Keratinocyte (primary cell): ENCODE results near the gene TLR4. TPM values are rescaled to one million over a fixed set of nuclear protein-coding genes. Genes with fewer than 3 reads are reported as not detected.

ENCODE experiments used
- DNase-seq: peaks from one replicate; pipeline ENCODE4 v3.0.0-alpha.2; 2011; ENCODE audit warnings: low read depth, missing footprints, low spot score
- FAIRE-seq: peaks from 2 replicates; lab custom pipeline; 2011; peaks lifted over from hg19 to GRCh38; lab: Jason Lieb, UNC
- H2AFZ ChIP-seq: 2 replicates; pipeline ENCODE4 v1.6.0; 2012; ENCODE audit warnings: low read length, control low read depth, inconsistent platforms; ENCODE audit not compliant: control insufficient read depth
- H3K27ac ChIP-seq: 2 replicates; pipeline ENCODE4 v1.5.1; 2011; ENCODE audit warnings: low read length; ENCODE audit not compliant: control insufficient read depth, insufficient read depth
- H3K27me3 ChIP-seq: 3 replicates; pipeline ENCODE4 v1.6.0; 2011; ENCODE audit warnings: low read length; ENCODE audit not compliant: control insufficient read depth, insufficient read depth; ENCODE audit errors: extremely low read depth
- H3K36me3 ChIP-seq, 2 experiments: 2 replicates in 1 of 2; 3 replicates in 1 of 2; pipeline ENCODE4 v1.5.1; 2011; ENCODE audit warnings: low read length in 2 of 2, mild to moderate bottlenecking in 1 of 2; ENCODE audit not compliant: control insufficient read depth in 2 of 2, insufficient read depth in 2 of 2; ENCODE audit errors: extremely low read depth in 1 of 2
- H3K4me1 ChIP-seq: 3 replicates; pipeline ENCODE4 v1.5.1; 2011; ENCODE audit warnings: low read length; ENCODE audit not compliant: control insufficient read depth, insufficient read depth; ENCODE audit errors: extremely low read depth
- H3K4me2 ChIP-seq: 3 replicates; pipeline ENCODE4 v1.6.0; 2011; ENCODE audit warnings: low read depth, low read length; ENCODE audit not compliant: control insufficient read depth, insufficient read depth; ENCODE audit errors: extremely low read depth
- H3K4me3 ChIP-seq, 3 experiments: fragments of 200-600 bp in 1 of 3; sonication (generic) in 1 of 3; 2 replicates in 2 of 3; 3 replicates in 1 of 3; pipeline ENCODE4 v1.5.1; 2011 to 2016; ENCODE audit warnings: low read length in 3 of 3, mild to moderate bottlenecking in 3 of 3, control low read depth in 2 of 3, inconsistent platforms in 1 of 3, low read depth in 1 of 3, mixed read lengths in 1 of 3, mixed run types in 1 of 3, moderate library complexity in 1 of 3; ENCODE audit not compliant: control insufficient read depth in 2 of 3, insufficient read depth in 2 of 3; ENCODE audit errors: extremely low read depth in 1 of 3
- H3K79me2 ChIP-seq: 2 replicates; pipeline ENCODE4 v1.6.0; 2012; ENCODE audit warnings: low read length; ENCODE audit not compliant: control insufficient read depth, insufficient read depth
- H3K9ac ChIP-seq: 3 replicates; pipeline ENCODE4 v1.6.0; 2011; ENCODE audit warnings: low read length; ENCODE audit not compliant: control insufficient read depth, insufficient read depth; ENCODE audit errors: extremely low read depth
- H3K9me1 ChIP-seq: 3 replicates; pipeline ENCODE4 v1.6.0; 2011; ENCODE audit warnings: low read length; ENCODE audit not compliant: control insufficient read depth, insufficient read depth; ENCODE audit errors: extremely low read depth
- H3K9me3 ChIP-seq: 2 replicates; pipeline ENCODE4 v1.5.1; 2012; ENCODE audit warnings: low read depth, low read length; ENCODE audit not compliant: control insufficient read depth
- H4K20me1 ChIP-seq: 3 replicates; pipeline ENCODE4 v1.6.0; 2011; ENCODE audit warnings: low read length; ENCODE audit not compliant: control insufficient read depth, insufficient read depth; ENCODE audit errors: extremely low read depth
- EZH2 ChIP-seq: IDR thresholded peaks from one replicate; pipeline ENCODE4 v1.6.1; 2012; ENCODE audit warnings: inconsistent platforms, mild to moderate bottlenecking, low read length, moderate library complexity
- dilution Hi-C: fragments of 300-500 bp; cut with MboI; formaldehyde crosslinking; loops from one replicate; pipeline ENCODE4 v1.7.0; 2020; ENCODE audit warnings: low sequenced_read_pairs; ENCODE audit not compliant: extremely low pct_ligation_motif_present
- polyA plus RNA-seq, 5 experiments: library from polyadenylated mRNA; depleted of rRNA in 3 of 5; stranded (reverse) in 3 of 5; stranded (forward) in 1 of 5; unstranded in 1 of 5; fragments of >200 nt; gene quantifications; 1 replicate in 1 of 5; 2 replicates in 3 of 5; 3 replicates in 1 of 5; pipeline versions ENCODE4 v1.2.1 to v1.2.3, GENCODE V29; 2011 to 2012; ENCODE audit warnings: missing spikeins in 2 of 5, low read depth in 1 of 5, low replicate concordance in 1 of 5
- TF ChIP-seq, protein P1 (sequence below), 3 experiments: IDR thresholded peaks in 1 of 3; conservative IDR thresholded peaks in 1 of 3; optimal IDR thresholded peaks in 1 of 3; 2 replicates in 2 of 3; 3 replicates in 1 of 3; pipeline versions ENCODE3 to v1.5.1; 2011; ENCODE audit warnings: low read length in 3 of 3, mild to moderate bottlenecking in 3 of 3, moderate library complexity in 2 of 3, control low read depth in 1 of 3, inconsistent platforms in 1 of 3; ENCODE audit not compliant: insufficient read depth in 2 of 3; ENCODE audit errors: extremely low read depth in 1 of 3

The TLR4 gene
- polyA plus RNA-seq, 1 donor (not counting 4 experiments of a cell fraction or from before 2014, with no cell fraction given) = 0.09 TPM

DNA sequence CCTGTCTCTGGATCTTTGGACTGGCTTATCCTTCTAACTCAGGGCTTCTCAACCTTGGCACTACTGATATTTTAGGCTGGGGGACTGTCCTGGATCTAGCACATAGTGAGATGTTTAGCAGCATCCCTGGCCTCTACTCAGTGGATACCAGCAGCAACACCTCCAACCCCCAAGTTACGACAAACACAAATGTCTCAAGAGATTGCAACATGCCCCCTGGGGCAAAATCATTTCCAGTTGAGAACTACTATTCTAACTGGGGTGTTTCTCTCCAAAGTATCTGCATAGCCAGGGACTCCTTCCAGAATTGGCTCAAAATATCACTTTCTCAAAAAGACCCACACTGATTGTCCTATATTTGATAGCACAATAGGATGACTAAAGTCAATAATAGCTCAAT, 7.2 kb upstream of the TLR4 start:
- Histone ChIP-seq H3K36me3 (no peaks in the 10 kb centered on the region), H3K4me2 (no peak overlapping the region), H3K9ac (no peak overlapping the region), H3K79me2 (no peaks in the 10 kb centered on the region), H4K20me1 (no peaks in the 10 kb centered on the region), H3K4me1 (no peaks in the 10 kb centered on the region), H3K4me3 (no peak overlapping the region), H3K27ac (no peak overlapping the region), H3K27me3 (no peaks in the 10 kb centered on the region), H3K9me3 (no peaks in the 10 kb centered on the region), H3K9me1 (no peaks in the 10 kb centered on the region), H2AFZ (no peak overlapping the region)
- dilution Hi-C loops = no loop called here
- no peak for DNase-seq
- TF ChIP-seq, protein P1, sequence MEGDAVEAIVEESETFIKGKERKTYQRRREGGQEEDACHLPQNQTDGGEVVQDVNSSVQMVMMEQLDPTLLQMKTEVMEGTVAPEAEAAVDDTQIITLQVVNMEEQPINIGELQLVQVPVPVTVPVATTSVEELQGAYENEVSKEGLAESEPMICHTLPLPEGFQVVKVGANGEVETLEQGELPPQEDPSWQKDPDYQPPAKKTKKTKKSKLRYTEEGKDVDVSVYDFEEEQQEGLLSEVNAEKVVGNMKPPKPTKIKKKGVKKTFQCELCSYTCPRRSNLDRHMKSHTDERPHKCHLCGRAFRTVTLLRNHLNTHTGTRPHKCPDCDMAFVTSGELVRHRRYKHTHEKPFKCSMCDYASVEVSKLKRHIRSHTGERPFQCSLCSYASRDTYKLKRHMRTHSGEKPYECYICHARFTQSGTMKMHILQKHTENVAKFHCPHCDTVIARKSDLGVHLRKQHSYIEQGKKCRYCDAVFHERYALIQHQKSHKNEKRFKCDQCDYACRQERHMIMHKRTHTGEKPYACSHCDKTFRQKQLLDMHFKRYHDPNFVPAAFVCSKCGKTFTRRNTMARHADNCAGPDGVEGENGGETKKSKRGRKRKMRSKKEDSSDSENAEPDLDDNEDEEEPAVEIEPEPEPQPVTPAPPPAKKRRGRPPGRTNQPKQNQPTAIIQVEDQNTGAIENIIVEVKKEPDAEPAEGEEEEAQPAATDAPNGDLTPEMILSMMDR (optimal IDR thresholded peaks at IDR 0.05 in 1 of 3, IDR thresholded peaks at IDR 0.05 in 1 of 3, conservative IDR thresholded peaks at IDR 0.05 in 1 of 3; ENCODE audit: extremely low read depth in 1 of 3, insufficient read depth in 2 of 3, low read length in 3 of 3) = no peak
- no peak for TF ChIP-seq EZH2
- no peak for FAIRE-seq

DNA sequence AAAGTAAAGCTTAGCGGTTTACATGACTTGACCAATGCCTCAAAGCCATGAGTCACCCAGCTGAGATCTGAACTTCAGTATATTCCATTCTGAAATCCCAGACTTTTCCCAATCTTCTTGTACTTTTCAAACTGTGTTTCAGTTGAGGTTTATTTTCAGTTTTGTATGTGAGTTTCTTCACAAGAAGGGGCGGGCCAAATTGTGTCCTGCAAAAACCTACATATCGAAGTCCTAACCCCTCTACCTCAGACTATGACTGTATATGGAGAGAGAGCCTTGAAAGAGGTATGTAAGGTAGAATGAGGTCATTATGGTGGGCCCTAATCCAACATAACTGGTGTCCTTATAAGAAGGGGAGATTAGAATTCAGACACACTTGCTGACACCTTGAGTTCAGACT, 666 bp upstream of the TLR4 start:
- no peak overlapping the region for H3K4me3 ChIP-seq
- TF ChIP-seq EZH2 = no peak
- TF ChIP-seq, protein P1 (optimal IDR thresholded peaks at IDR 0.05 in 1 of 3, IDR thresholded peaks at IDR 0.05 in 1 of 3, conservative IDR thresholded peaks at IDR 0.05 in 1 of 3; ENCODE audit: extremely low read depth in 1 of 3, insufficient read depth in 2 of 3, low read length in 3 of 3) = no peak
- H3K9me3 ChIP-seq = no peaks in the 10 kb centered on the region
- no peaks in the 10 kb centered on the region for H3K4me1 ChIP-seq
- no peak overlapping the region for H2AFZ ChIP-seq
- H3K9me1 ChIP-seq = no peaks in the 10 kb centered on the region
- H3K9ac ChIP-seq = no peak overlapping the region
- FAIRE-seq (no peak), DNase-seq (no peak)
- H3K27ac ChIP-seq = no peak overlapping the region
- no peaks in the 10 kb centered on the region for H3K36me3 ChIP-seq
- H3K4me2 ChIP-seq = no peak overlapping the region
- H4K20me1 ChIP-seq = no peaks in the 10 kb centered on the region
- H3K79me2 ChIP-seq = no peaks in the 10 kb centered on the region
- dilution Hi-C loops = no loop called here
- no peaks in the 10 kb centered on the region for H3K27me3 ChIP-seq
